Measurements from ENCODE around the gene GTF2IRD1. TPM values are rescaled to one million over a fixed set of nuclear protein-coding genes. Genes with fewer than 3 reads are reported as not detected.

GTF2IRD1 gene
- total and polyA plus RNA-seq, 2 of the 4 experiments (the other 2 are of a cell fraction), result 4.1 to 21.9 TPM

DNA sequence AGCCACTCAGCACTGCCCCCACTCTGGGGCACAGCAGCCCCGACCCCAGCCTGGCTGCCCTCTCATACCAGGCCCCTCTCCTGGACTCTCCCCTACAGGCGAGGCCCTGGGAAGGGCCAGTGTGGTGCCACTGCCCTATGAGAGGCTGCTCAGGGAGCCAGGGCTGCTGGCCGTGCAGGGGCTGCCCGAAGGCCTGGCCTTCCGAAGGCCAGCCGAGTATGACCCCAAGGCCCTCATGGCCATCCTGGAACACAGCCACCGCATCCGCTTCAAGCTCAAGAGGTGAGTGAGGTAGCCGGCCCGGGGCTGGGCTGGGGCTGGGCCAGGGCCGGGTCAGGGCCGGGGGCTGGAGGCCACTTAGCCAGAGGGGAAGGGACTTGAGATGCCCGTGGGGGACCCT, 64.3 kb downstream of the GTF2IRD1 start:
- Histone ChIP-seq H2AK5ac (ENCODE audit: low read depth, low read length) (no peak overlapping the region), H4K5ac (ENCODE audit: low read depth, low read length) (no peak overlapping the region), H3K36me3 (ENCODE audit: control insufficient read depth, insufficient read depth, low read length) (peaks cover 69% of the 10 kb centered on the region), H3K9me3 (ENCODE audit: control insufficient read depth, insufficient read depth, low read length) (peaks cover 9% of the 10 kb centered on the region), H3K56ac (ENCODE audit: extremely low read depth, insufficient read depth, low read length) (no peak overlapping the region), H2AFZ (replicated peaks; ENCODE audit: low read length, poor library complexity) (no peak overlapping the region), H2BK15ac (ENCODE audit: low read depth, low read length) (no peak overlapping the region), H4K91ac (ENCODE audit: insufficient read depth, low read depth, low read length) (no peak overlapping the region), H2BK5ac (ENCODE audit: low read depth, low read length, poor library complexity, severe bottlenecking) (no peak overlapping the region), H4K20me1 (ENCODE audit: insufficient read depth, low read length) (no peaks in the 10 kb centered on the region; the same call in 1 of the 2 replicates), H3K4me2 (ENCODE audit: low read depth, low read length) (no peak overlapping the region), H3K27ac (ENCODE audit: insufficient read depth, low read length) (no peak overlapping the region), H3K18ac (ENCODE audit: low read depth, low read length) (no peak overlapping the region), H2AK9ac (replicated peaks; ENCODE audit: low read depth, low read length, poor library complexity) (no peak overlapping the region), H3K4ac (ENCODE audit: low read depth, low read length) (no peak overlapping the region), H3K9me1 (ENCODE audit: insufficient read depth, low read length) (no peaks in the 10 kb centered on the region; the same call in 1 of the 2 replicates), H2BK20ac (ENCODE audit: low read depth, low read length) (no peak overlapping the region), H2BK120ac (ENCODE audit: low read depth, low read length) (no peak overlapping the region), H3K79me1 (ENCODE audit: low read depth in 1 of 2, low read length in 2 of 2) (0 out of 4 replicates have a peak, but pooled peaks cover 0 to 3% of the 10 kb centered on the region in 2 experiments), H4K8ac (ENCODE audit: low read depth in 2 of 2, low read length in 2 of 2) (no peak overlapping the region), H3K4me3 (ENCODE audit: insufficient read depth, low read depth, low read length) (no peak overlapping the region), H3K4me1 (ENCODE audit: control insufficient read depth, insufficient read depth, low read length) (no peaks in the 10 kb centered on the region), H3K23ac (ENCODE audit: low read depth, low read length) (no peak overlapping the region), H3K14ac (replicated peaks; ENCODE audit: low read depth, low read length) (no peak overlapping the region), H3K9ac (ENCODE audit: low read depth, low read length) (no peak overlapping the region), H3K27me3 (ENCODE audit: control insufficient read depth, insufficient read depth, low read length) (no peaks in the 10 kb centered on the region)
- in situ Hi-C loops (cut with MboI; ENCODE audit: low sequenced_read_pairs) (no loop called here), dilution Hi-C loops (cut with HindIII; ENCODE audit: low sequenced_read_pairs, unreplicated experiment) (no loop called here), intact Hi-C loops (cut with micrococcal nuclease) (no loop called here)
- ATAC-seq (ENCODE audit: low read depth), result no peak
- ChIA-PET CTCF (no interaction called here), POLR2A (ENCODE audit: unreplicated experiment) (no interaction called here)
- no TSS peak for BruUV-seq (replicated peaks)
- 95% methylated on average over 9 of the region's 13 CpGs; no CpG with 5 or more reads in 1 of the 2 experiments for WGBS, 2 experiments (ENCODE audit: extremely low coverage in 2 of 2, insufficient read length in 1 of 2)
- no peak for DNase-seq
- TF ChIP-seq CHD1 (IDR thresholded peaks at IDR 0.05; ENCODE audit: low read depth, low read length), result no peak
- no peak for TF ChIP-seq MXI1 (IDR thresholded peaks at IDR 0.05; ENCODE audit: borderline replicate concordance, low read depth, low read length)
- no peak for TF ChIP-seq CEBPB (IDR thresholded peaks at IDR 0.05; ENCODE audit: low read depth, low read length)
- no peak for TF ChIP-seq SMC3 (IDR thresholded peaks at IDR 0.05; ENCODE audit: low read depth, low read length)
- no peak for TF ChIP-seq FOS (IDR thresholded peaks at IDR 0.05; ENCODE audit: low read depth, low read length)
- TF ChIP-seq BHLHE40 (IDR thresholded peaks at IDR 0.05; ENCODE audit: low read depth, low read length), result no peak

Measured in IMR-90 (cell line).